Subcutaneous abdominal adipose tissue (tissue), 5 donors: ENCODE measurements around the gene DCHS1.
"Not testable (repeated sequence)": the region's sequence is repeated elsewhere in the genome, so short reads cannot be mapped to it uniquely, and the experiment has no call there.

Experiments
- H3K27ac ChIP-seq: one replicate; pipeline ENCODE4 v1.7.0; 2013; ENCODE audit warnings: low read depth, mild to moderate bottlenecking, inconsistent platforms, low read length, moderate library complexity
- H3K27me3 ChIP-seq, 5 donors: one replicate each; pipeline ENCODE4 v1.7.0; 2013; ENCODE audit warnings: low read length in 5 of 5, inconsistent platforms in 1 of 5; ENCODE audit not compliant: control insufficient read depth in 5 of 5, insufficient read depth in 4 of 5
- H3K36me3 ChIP-seq, 5 donors: one replicate each; pipeline ENCODE4 v1.7.0; 2013; ENCODE audit warnings: low read length in 5 of 5; ENCODE audit not compliant: control insufficient read depth in 5 of 5, insufficient read depth in 5 of 5
- H3K4me1 ChIP-seq, 5 donors: one replicate each; pipeline ENCODE4 v1.7.0; 2013; ENCODE audit warnings: low read length in 5 of 5, mild to moderate bottlenecking in 3 of 5, moderate library complexity in 1 of 5; ENCODE audit not compliant: control insufficient read depth in 5 of 5, insufficient read depth in 5 of 5
- H3K4me3 ChIP-seq, 5 donors: one replicate each; pipeline ENCODE4 v1.7.0; 2013; ENCODE audit warnings: low read length in 5 of 5, low read depth in 1 of 5
- H3K9ac ChIP-seq, 5 donors: one replicate each; pipeline ENCODE4 v1.7.0; 2013; ENCODE audit warnings: low read length in 5 of 5, mild to moderate bottlenecking in 4 of 5, moderate library complexity in 3 of 5
- H3K9me3 ChIP-seq, 5 donors: one replicate each; pipeline ENCODE4 v1.7.0; 2013; ENCODE audit warnings: low read length in 5 of 5; ENCODE audit not compliant: control insufficient read depth in 5 of 5
- donor health status: healthy.
- donor health status: healthy.
- donor health status: healthy.
- donor health status: healthy.
- donor health status: healthy.

The DCHS1 gene

GRCh38 chr11:6686006-6686405 is 30.4 kb upstream of the DCHS1 start:
- no peaks in the 10 kb centered on the region for H3K9me3 ChIP-seq
- no peaks in the 10 kb centered on the region for H3K27me3 ChIP-seq
- peaks cover 0 to 5% (median 4%) of the 10 kb centered on the region in 5 donors for H3K36me3 ChIP-seq
- H3K27ac ChIP-seq: no peak overlapping the region
- no peak overlapping the region for H3K4me3 ChIP-seq
- H3K4me1 ChIP-seq: peaks cover 4 to 24% (median 22%) of the 10 kb centered on the region in 5 donors
- no peak overlapping the region for H3K9ac ChIP-seq

- H3K27me3 ChIP-seq, H3K27ac ChIP-seq, H3K9me3 ChIP-seq, H3K36me3 ChIP-seq: not testable (repeated sequence)
- Histone ChIP-seq H3K4me1 (peaks cover 4 to 30% (median 23%) of the 10 kb centered on the region in 5 donors), H3K4me3 (peak overlapping the region in 4 of 5 donors; percentile 50 to 97 (median 84)), H3K9ac (peak overlapping the region in 2 of 5 donors; percentile 82 to 89)
Observed at GRCh38 chr11:6684068-6684467, 28.5 kb upstream of the DCHS1 start.

DNA sequence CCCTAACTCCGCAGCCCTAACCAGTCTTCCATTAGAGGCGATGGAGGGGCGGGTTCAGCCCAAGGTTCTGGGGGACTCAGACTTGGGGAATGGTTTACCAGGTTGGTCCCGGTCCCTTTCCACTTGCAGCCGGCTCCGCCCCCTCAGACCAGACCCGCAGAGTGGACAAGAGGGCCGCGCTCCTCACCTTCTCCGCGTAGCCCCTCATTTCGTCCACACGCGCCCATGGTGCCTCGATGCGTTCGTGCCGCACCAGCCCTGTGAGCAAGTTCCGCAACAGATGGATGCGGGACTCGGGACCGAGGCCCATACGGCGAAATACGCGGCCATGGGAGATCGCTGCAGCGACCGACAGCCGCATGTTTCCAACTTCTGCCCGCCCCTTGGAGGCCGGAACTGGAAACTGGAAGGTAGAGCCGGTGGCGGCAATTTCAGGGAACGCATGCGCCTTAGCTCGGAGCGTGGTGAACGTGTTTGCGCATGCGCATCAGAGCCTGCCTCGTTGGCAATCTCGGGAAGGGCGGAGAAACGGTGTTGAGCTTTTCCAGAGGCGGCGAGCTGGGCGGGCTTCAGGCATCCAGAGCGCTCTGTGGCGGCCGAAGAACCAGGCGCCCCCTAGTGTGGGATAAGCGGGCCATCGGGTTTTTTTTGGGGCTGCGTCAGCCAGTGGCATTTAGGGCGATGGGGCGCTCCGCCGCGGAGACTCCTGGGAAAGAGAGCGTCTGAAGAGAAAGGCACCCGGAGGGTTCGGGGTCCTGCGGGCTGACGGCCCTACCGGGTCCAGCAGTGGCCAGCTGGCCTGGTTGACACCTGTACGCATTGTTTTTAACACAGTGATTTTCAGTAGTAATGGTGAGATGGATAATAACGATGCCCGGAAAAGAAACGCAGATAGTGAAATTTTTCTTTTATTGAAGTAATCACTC is 27.6 kb upstream of the DCHS1 start, which contains the start of gene MRPL17:
TSS of gene MRPL17 (minus strand) at position 405 of the 926 bp plus-strand sequence. CDS start at position 361, 44 bp downstream.
- H3K4me1 ChIP-seq: peaks cover 4 to 30% (median 23%) of the 10 kb centered on the region in 5 donors
- H3K9me3 ChIP-seq: no peaks in the 10 kb centered on the region
- H3K27ac ChIP-seq: peak within 1 kb of the TSS; percentile 86
- H3K36me3 ChIP-seq: peaks cover 0 to 9% (median 4%) of the 10 kb centered on the region in 5 donors
- H3K9ac ChIP-seq: peak within 1 kb of the TSS; percentile 75 to 95 (median 91)
- H3K4me3 ChIP-seq: peak within 1 kb of the TSS; percentile 84 to 97 (median 93)
- no peaks in the 10 kb centered on the region for H3K27me3 ChIP-seq

- Histone ChIP-seq H3K36me3 (peaks cover 0 to 9% (median 4%) of the 10 kb centered on the region in 5 donors), H3K4me3 (peak overlapping the region; percentile 80 to 97 (median 93)), H3K9me3 (no peaks in the 10 kb centered on the region), H3K9ac (peak overlapping the region; percentile 8 to 95 (median 83)), H3K27ac (peak overlapping the region; percentile 86), H3K4me1 (peaks cover 4 to 30% (median 23%) of the 10 kb centered on the region in 5 donors), H3K27me3 (no peaks in the 10 kb centered on the region)
Observed at GRCh38 chr11:6682591-6682935, 27.0 kb upstream of the DCHS1 start.

- peaks cover 4 to 30% (median 23%) of the 10 kb centered on the region in 5 donors for H3K4me1 ChIP-seq
- H3K36me3 ChIP-seq: peaks cover 0 to 9% (median 4%) of the 10 kb centered on the region in 5 donors
- H3K27ac ChIP-seq: peak overlapping the region; percentile 86
- no peaks in the 10 kb centered on the region for H3K9me3 ChIP-seq
- H3K27me3 ChIP-seq: no peaks in the 10 kb centered on the region
- peak overlapping the region; percentile 8 to 95 (median 83) for H3K9ac ChIP-seq
- H3K4me3 ChIP-seq: peak overlapping the region; percentile 80 to 97 (median 93)
Observed at GRCh38 chr11:6681949-6682348, 26.3 kb upstream of the DCHS1 start.

- peak overlapping the region; percentile 14 for H3K27ac ChIP-seq
- H3K4me3 ChIP-seq: no peak overlapping the region
Observed at GRCh38 chr11:6681505-6681904, 25.9 kb upstream of the DCHS1 start.

GRCh38 chr11:6677018-6677417 is 21.4 kb upstream of the DCHS1 start:
- no peaks in the 10 kb centered on the region for H3K27me3 ChIP-seq
- H3K4me3 ChIP-seq: no peak overlapping the region
- no peak overlapping the region for H3K27ac ChIP-seq

More at GRCh38 chr11:6681505-6681904, 25.9 kb upstream of the DCHS1 start:
- Histone ChIP-seq H3K9me3 (no peaks in the 10 kb centered on the region), H3K9ac (no peak overlapping the region), H3K27me3 (no peaks in the 10 kb centered on the region), H3K4me1 (peaks cover 4 to 30% (median 23%) of the 10 kb centered on the region in 5 donors), H3K36me3 (peaks cover 0 to 9% (median 4%) of the 10 kb centered on the region in 5 donors)

DNA sequence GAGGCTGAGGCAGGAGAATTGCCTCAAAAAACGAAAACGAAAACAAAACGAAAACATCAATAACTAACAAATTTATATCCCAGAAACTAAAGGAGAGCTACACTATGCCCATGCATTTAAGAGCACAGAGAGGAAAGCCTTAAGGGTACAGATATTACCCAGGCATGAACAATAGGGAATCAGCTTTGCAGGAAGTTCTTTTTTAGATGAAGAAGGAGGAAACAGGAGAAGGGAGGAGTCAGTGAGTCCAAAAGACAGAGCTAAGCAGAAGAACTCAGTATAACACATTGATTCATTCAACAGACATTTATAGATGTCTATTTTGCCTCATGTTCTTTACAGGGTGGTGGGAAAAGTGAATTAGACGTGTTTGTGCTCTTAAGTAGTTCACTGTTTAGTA is 19.3 kb upstream of the DCHS1 start:
- peak overlapping the region; percentile 34 for H3K27ac ChIP-seq
- H3K9ac ChIP-seq: no peak overlapping the region
- no peak overlapping the region for H3K4me3 ChIP-seq
- peaks cover 0 to 14% (median 8%) of the 10 kb centered on the region in 5 donors for H3K4me1 ChIP-seq
- no peaks in the 10 kb centered on the region for H3K27me3 ChIP-seq
- H3K36me3 ChIP-seq: no peaks in the 10 kb centered on the region
- no peaks in the 10 kb centered on the region for H3K9me3 ChIP-seq

More at GRCh38 chr11:6677018-6677417, 21.4 kb upstream of the DCHS1 start:
- no peaks in the 10 kb centered on the region for H3K9me3 ChIP-seq
- H3K9ac ChIP-seq: no peak overlapping the region
- peaks cover 2 to 29% (median 15%) of the 10 kb centered on the region in 5 donors for H3K4me1 ChIP-seq
- H3K36me3 ChIP-seq: peaks cover 0 to 9% (median 4%) of the 10 kb centered on the region in 5 donors

GRCh38 chr11:6674219-6674597 is 18.6 kb upstream of the DCHS1 start:
- Histone ChIP-seq H3K9me3 (no peaks in the 10 kb centered on the region), H3K27ac (peak overlapping the region; percentile 34), H3K27me3 (no peaks in the 10 kb centered on the region), H3K9ac (no peak overlapping the region), H3K4me1 (peaks cover 0 to 14% (median 8%) of the 10 kb centered on the region in 5 donors), H3K36me3 (no peaks in the 10 kb centered on the region), H3K4me3 (no peak overlapping the region)
